ENCODE data around the gene F2.

Gene F2

DNA sequence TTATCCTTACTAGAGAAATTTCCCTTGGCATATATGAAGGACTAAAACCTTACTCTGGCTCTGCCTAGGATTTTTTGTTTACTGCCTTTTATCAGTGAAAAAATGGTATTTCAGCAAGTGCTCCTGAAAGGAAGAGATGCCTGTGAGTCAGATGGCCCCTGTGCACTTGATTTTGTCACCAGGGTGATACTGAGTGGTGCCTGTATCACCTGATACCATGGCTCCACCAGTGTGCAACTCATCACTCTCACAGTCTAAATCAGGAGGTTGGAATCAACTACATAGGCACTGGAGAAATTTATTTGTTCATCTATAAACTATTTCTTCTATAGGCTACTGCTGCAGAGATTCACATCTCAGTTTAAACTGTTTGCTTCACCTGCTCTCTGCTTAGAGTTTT lies 43.2 kb downstream of the F2 start:
- Histone ChIP-seq H3K4me3 (ENCODE audit: low read length) (no peak overlapping the region), H3K9me3 (ENCODE audit: insufficient read depth, low read depth, low read length) (no peaks in the 10 kb centered on the region), H3K9ac (ENCODE audit: low read depth, low read length) (no peak overlapping the region), H3K4me1 (ENCODE audit: insufficient read depth, low read length) (peaks cover 6% of the 10 kb centered on the region; the same call in 1 of the 2 replicates), H3K27ac (ENCODE audit: low read length) (no peak overlapping the region), H3K27me3 (ENCODE audit: insufficient read depth, low read length) (no peaks in the 10 kb centered on the region), H3K36me3 (ENCODE audit: insufficient read depth, low read depth, low read length) (peaks cover 91% of the 10 kb centered on the region)

DNA sequence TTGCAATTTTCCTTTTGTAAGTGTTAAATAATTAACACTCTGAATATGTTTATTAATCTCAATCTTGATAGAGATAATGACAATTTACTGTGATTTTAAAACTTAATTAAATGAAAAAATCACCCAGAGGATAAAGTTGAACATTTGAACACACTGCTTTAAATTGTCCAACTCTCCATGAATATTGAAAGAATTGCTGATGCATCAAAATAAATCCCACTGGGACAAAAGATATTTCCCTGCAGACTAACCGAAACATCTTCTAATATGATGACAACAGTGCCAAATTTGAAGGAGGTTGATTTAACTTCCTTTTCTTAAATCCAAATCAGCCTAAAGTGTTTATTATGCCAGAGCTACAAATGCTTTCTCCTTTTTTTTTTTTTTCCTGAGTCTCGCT lies 47.6 kb downstream of the F2 start:
- Histone ChIP-seq H3K27me3 (ENCODE audit: insufficient read depth, low read length) (no peaks in the 10 kb centered on the region), H3K9me3 (ENCODE audit: insufficient read depth, low read depth, low read length) (no peaks in the 10 kb centered on the region), H3K4me3 (ENCODE audit: low read length) (no peak overlapping the region), H3K36me3 (ENCODE audit: insufficient read depth, low read depth, low read length) (peaks cover 92% of the 10 kb centered on the region), H3K9ac (ENCODE audit: low read depth, low read length) (no peak overlapping the region), H3K27ac (ENCODE audit: low read length) (no peak overlapping the region), H3K4me1 (ENCODE audit: insufficient read depth, low read length) (peaks cover 6% of the 10 kb centered on the region; the same call in 1 of the 2 replicates)

DNA sequence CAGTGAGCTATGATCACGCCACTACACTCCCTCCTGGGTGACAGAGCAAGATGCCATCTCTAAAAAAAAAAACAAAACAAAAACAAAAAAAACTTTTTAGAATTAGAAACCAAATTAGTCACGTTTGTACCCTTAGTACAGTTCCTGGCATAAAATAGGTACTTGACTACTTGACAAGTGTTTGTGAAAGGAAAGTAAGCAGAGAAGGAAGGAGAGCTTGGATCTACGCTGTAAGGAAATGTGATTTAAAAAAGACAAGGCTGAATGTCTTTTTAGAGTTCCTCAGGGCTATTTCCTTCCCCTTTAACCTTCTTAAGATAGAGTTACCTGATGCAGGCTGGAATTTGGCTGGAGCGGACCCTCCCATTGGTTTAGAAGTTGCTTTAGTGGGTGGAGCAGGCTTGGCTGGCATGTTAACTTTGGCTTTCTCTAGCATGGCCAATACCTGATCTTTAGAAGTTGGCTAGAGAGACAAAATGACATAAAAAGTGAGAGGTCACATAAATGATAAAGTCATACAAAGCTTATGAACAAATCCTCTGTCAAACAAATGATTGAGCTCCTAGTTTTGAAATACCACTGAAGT lies 50.7 kb downstream of the F2 start:
- Histone ChIP-seq H3K27ac (ENCODE audit: low read length) (no peak overlapping the region), H3K9ac (ENCODE audit: low read depth, low read length) (no peak overlapping the region), H3K27me3 (ENCODE audit: insufficient read depth, low read length) (no peaks in the 10 kb centered on the region), H3K4me1 (ENCODE audit: insufficient read depth, low read length) (peaks cover 6% of the 10 kb centered on the region; the same call in 1 of the 2 replicates), H3K9me3 (ENCODE audit: insufficient read depth, low read depth, low read length) (no peaks in the 10 kb centered on the region), H3K4me3 (ENCODE audit: low read length) (no peak overlapping the region), H3K36me3 (ENCODE audit: insufficient read depth, low read depth, low read length) (peaks cover 83% of the 10 kb centered on the region)

DNA sequence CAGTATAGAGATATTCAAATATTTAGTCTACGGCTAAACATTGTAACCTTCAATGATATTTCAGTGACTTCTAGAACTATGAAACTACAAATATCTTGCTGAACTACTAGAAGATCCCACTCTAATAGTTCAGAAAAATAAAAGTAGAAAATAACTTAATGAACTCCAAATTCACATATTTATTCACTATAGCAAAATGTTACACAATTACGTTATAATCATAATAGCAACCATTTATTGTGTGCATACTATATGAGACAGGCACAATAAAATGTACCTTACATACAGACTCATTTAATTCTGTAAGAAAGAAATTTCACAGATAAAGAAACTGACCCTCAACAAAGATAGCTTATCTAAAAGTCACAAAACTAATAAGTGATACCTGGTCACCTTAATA lies 57.9 kb downstream of the F2 start:
- H3K9me3 ChIP-seq (ENCODE audit: insufficient read depth, low read depth, low read length) = no peaks in the 10 kb centered on the region
- no peaks in the 10 kb centered on the region for H3K4me1 ChIP-seq (ENCODE audit: insufficient read depth, low read length)
- no peaks in the 10 kb centered on the region for H3K27me3 ChIP-seq (ENCODE audit: insufficient read depth, low read length)
- no peak overlapping the region for H3K9ac ChIP-seq (ENCODE audit: low read depth, low read length)
- peaks cover 88% of the 10 kb centered on the region for H3K36me3 ChIP-seq (ENCODE audit: insufficient read depth, low read depth, low read length)
- no peak overlapping the region for H3K4me3 ChIP-seq (ENCODE audit: low read length)
- no peak overlapping the region for H3K27ac ChIP-seq (ENCODE audit: low read length)

DNA sequence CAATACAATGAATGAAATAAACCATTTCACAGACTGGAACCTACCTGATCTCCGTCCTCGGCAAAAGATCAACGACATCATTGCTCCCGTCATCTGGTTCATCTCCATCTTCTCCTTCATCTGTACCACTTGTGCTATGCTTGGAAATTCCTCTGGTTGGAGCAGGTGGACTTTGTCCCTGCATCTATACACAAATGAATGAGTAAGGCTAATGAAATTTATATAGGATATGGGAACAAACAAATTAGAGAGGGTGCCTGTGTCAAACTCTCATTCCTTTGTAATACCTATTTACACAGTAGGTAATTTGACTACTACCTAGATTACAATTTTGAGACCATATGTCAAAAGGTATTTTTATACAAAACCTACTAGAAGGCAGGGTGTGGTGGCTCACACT lies 59.4 kb downstream of the F2 start:
- Histone ChIP-seq H3K4me1 (ENCODE audit: insufficient read depth, low read length) (no peaks in the 10 kb centered on the region), H3K36me3 (ENCODE audit: insufficient read depth, low read depth, low read length) (peaks cover 91% of the 10 kb centered on the region), H3K9me3 (ENCODE audit: insufficient read depth, low read depth, low read length) (no peaks in the 10 kb centered on the region), H3K27me3 (ENCODE audit: insufficient read depth, low read length) (no peaks in the 10 kb centered on the region), H3K27ac (ENCODE audit: low read length) (no peak overlapping the region), H3K9ac (ENCODE audit: low read depth, low read length) (no peak overlapping the region), H3K4me3 (ENCODE audit: low read length) (no peak overlapping the region)
